HCT116 (cell line): ENCODE results near the gene GALNT11. TPM values are rescaled to one million over a fixed set of nuclear protein-coding genes. Genes with fewer than 3 reads are reported as not detected.

Experiments used
- ATAC-seq: fragments of 200-7000 bp; cut with Tn5 transposase; 2 replicates; pipeline ENCODE4 v1.9.1; 2020; ENCODE audit warnings: mild to moderate bottlenecking, moderate library complexity
- BruUV-seq: library from RNA; stranded (reverse); fragments of 400-500 nt; replicated peaks from 2 replicates; lab custom pipeline; 2021; lab: Mats Ljungman, UMichigan
- CTCF ChIA-PET: fragments of 300-600 bp; sonication (Branson Sonifier 250); formaldehyde crosslinking; loops from one replicate; lab custom pipeline; 2021; ENCODE audit warnings: antibody characterized with exemption; lab: Charles Lee
- POLR2A ChIA-PET: fragments of 300-600, 350-600 bp; sonication (Branson Sonifier 250); formaldehyde crosslinking; loops from one replicate; lab custom pipeline; 2021; ENCODE audit warnings: antibody characterized with exemption; lab: Charles Lee
- RAD21 ChIA-PET, 2 experiments: fragments of 300-600 bp; sonication (Branson Sonifier 250); formaldehyde crosslinking; loops; one replicate each; lab custom pipeline; 2023; ENCODE audit warnings: low total read pairs in 2 of 2; ENCODE audit not compliant: uncharacterized antibody in 2 of 2, unreplicated experiment in 2 of 2, low non-redundant PET in 1 of 2; lab: Charles Lee
- DNase-seq: peaks from one replicate; pipeline ENCODE4 v3.0.0-alpha.2; 2010; ENCODE audit warnings: low read depth, low spot score
- H2AFZ ChIP-seq: fragments of 200-600 bp; shearing (Covaris generic), sonication (generic); 2 replicates; pipeline ENCODE4 v1.6.1; 2017; ENCODE audit warnings: low read depth, mixed run types, mixed read lengths, antibody characterized with exemption, low read length; ENCODE audit not compliant: poor library complexity, severe bottlenecking
- H3K27ac ChIP-seq: 2 replicates; pipeline ENCODE4 v1.5.1; 2012; ENCODE audit warnings: low read depth, low read length
- H3K27me3 ChIP-seq: fragments of 200-600 bp; sonication (generic); 2 replicates; pipeline ENCODE4 v1.6.1; 2016; ENCODE audit warnings: mixed run types, low read length, mixed read lengths; ENCODE audit not compliant: insufficient read depth
- H3K36me3 ChIP-seq, 2 experiments: fragments of 200-500 bp in 1 of 2; fragments of 200-600 bp in 1 of 2; sonication (Bioruptor generic) in 1 of 2; sonication (generic) in 1 of 2; 2 replicates each; pipeline versions ENCODE4 v1.5.1 to v1.6.1; 2014 to 2016; ENCODE audit warnings: low read length in 2 of 2, inconsistent platforms in 1 of 2, mixed read lengths in 1 of 2, mixed run types in 1 of 2; ENCODE audit not compliant: insufficient read depth in 2 of 2, control insufficient read depth in 1 of 2
- H3K4me1 ChIP-seq, 2 experiments: fragments of 200-600 bp in 1 of 2; sonication (generic) in 1 of 2; 2 replicates each; pipeline versions ENCODE4 v1.5.1 to v1.6.1; 2012 to 2017; ENCODE audit warnings: low read length in 2 of 2, inconsistent platforms in 1 of 2, mild to moderate bottlenecking in 1 of 2, mixed read lengths in 1 of 2, mixed run types in 1 of 2, moderate library complexity in 1 of 2; ENCODE audit not compliant: insufficient read depth in 2 of 2, control insufficient read depth in 1 of 2
- H3K4me2 ChIP-seq: fragments of 200-600 bp; sonication (generic); 2 replicates; pipeline ENCODE4 v1.6.1; 2017; ENCODE audit warnings: mixed run types, low read length, mixed read lengths
- H3K4me3 ChIP-seq, 2 experiments: fragments of 200-600 bp in 1 of 2; sonication (generic) in 1 of 2; replicated peaks in 1 of 2; 2 replicates each; pipeline ENCODE4 v1.5.1; 2011 to 2016; ENCODE audit warnings: low read length in 2 of 2, control low read depth in 1 of 2, low read depth in 1 of 2, mild to moderate bottlenecking in 1 of 2, mixed read lengths in 1 of 2, mixed run types in 1 of 2
- H3K79me2 ChIP-seq: fragments of 200-600 bp; sonication (generic); 2 replicates; pipeline ENCODE4 v1.6.1; 2017; ENCODE audit warnings: mild to moderate bottlenecking, mixed run types, low read length, moderate library complexity, mixed read lengths; ENCODE audit not compliant: insufficient read depth
- H3K9ac ChIP-seq: fragments of 200-600 bp; sonication (generic); 2 replicates; pipeline ENCODE4 v1.6.1; 2016; ENCODE audit warnings: low read length, mixed read lengths
- H3K9me2 ChIP-seq: fragments of 200-600 bp; sonication (generic), shearing (Covaris generic); 2 replicates; pipeline ENCODE4 v1.6.1; 2017; ENCODE audit warnings: mixed run types, mild to moderate bottlenecking, moderate library complexity; ENCODE audit not compliant: insufficient read depth
- H3K9me3 ChIP-seq, 2 experiments: fragments of 200-500 bp in 1 of 2; fragments of 200-600 bp in 1 of 2; sonication (Bioruptor generic) in 1 of 2; sonication (generic) in 1 of 2; 2 replicates each; pipeline ENCODE4 v1.6.1; 2014 to 2017; ENCODE audit warnings: low read length in 2 of 2, mixed read lengths in 2 of 2, inconsistent platforms in 1 of 2, low read depth in 1 of 2, mild to moderate bottlenecking in 1 of 2, mixed run types in 1 of 2, moderate library complexity in 1 of 2; ENCODE audit not compliant: control insufficient read depth in 1 of 2, insufficient read depth in 1 of 2
- H4K20me1 ChIP-seq: fragments of 200-600 bp; sonication (generic), shearing (Covaris generic); 2 replicates; pipeline ENCODE4 v1.6.1; 2017; ENCODE audit warnings: mixed run types, mild to moderate bottlenecking, moderate library complexity; ENCODE audit not compliant: insufficient read depth
- CBX3 ChIP-seq: IDR thresholded peaks from 2 replicates; pipeline ENCODE4 v1.6.1; 2012; ENCODE audit warnings: low read depth
- CEBPB ChIP-seq: IDR thresholded peaks from 2 replicates; pipeline ENCODE4 v1.6.1; 2012; ENCODE audit warnings: low read depth
- EGR1 ChIP-seq: IDR thresholded peaks from 2 replicates; pipeline ENCODE4 v1.6.1; 2012; ENCODE audit warnings: low read depth
- FOSL1 ChIP-seq: IDR thresholded peaks from 2 replicates; pipeline ENCODE4 v1.6.1; 2012; ENCODE audit warnings: low read depth
- POLR2AphosphoS5 ChIP-seq: IDR thresholded peaks from 2 replicates; pipeline ENCODE4 v1.6.1; 2011; ENCODE audit warnings: mild to moderate bottlenecking, low read depth, low read length, moderate library complexity
- REST ChIP-seq: IDR thresholded peaks from 2 replicates; pipeline ENCODE4 v1.6.1; 2012; ENCODE audit warnings: low read depth
- SIN3A ChIP-seq: IDR thresholded peaks from 2 replicates; pipeline ENCODE4 v1.6.1; 2012; ENCODE audit warnings: low read depth
- SP1 ChIP-seq: IDR thresholded peaks from 2 replicates; pipeline ENCODE4 v1.6.1; 2012; ENCODE audit warnings: low read depth
- TCF7L2 ChIP-seq: IDR thresholded peaks from 2 replicates; pipeline ENCODE4 v1.7.0; 2011; ENCODE audit warnings: borderline replicate concordance, inconsistent platforms; ENCODE audit not compliant: insufficient read depth, insufficient read length; ENCODE audit errors: extremely low read depth
- ZBTB33 ChIP-seq: IDR thresholded peaks from 2 replicates; pipeline ENCODE4 v1.6.1; 2011; ENCODE audit warnings: mild to moderate bottlenecking, low read length, moderate library complexity; ENCODE audit not compliant: insufficient replicate concordance; ENCODE audit errors: extremely low read depth
- intact Hi-C: fragments of 100-400 bp; cut with micrococcal nuclease; formaldehyde crosslinking; loops from 2 replicates; pipeline ENCODE4 v1.10.0; 2022
- total RNA-seq: library from RNA; stranded (reverse); gene quantifications from one replicate; pipeline ENCODE4 v1.2.1, GENCODE V29; 2021; ENCODE audit not compliant: unreplicated experiment

GALNT11 gene
- total RNA-seq, 1 experiment from 2014 or later, result 28.9 TPM

- no peak for TF ChIP-seq REST
- TF ChIP-seq POLR2AphosphoS5, result no peak
- TF ChIP-seq, all 23 proteins: peak for 0
Measured at GRCh38 chr7:152117356-152117755, 91.9 kb downstream of the GALNT11 start (continued).

GRCh38 chr7:152120210-152120609, 94.7 kb downstream of the GALNT11 start:
- no peak overlapping the region for H2AFZ ChIP-seq
- H3K4me3 ChIP-seq, result no peak overlapping the region
- H3K9me2 ChIP-seq, result no peaks in the 10 kb centered on the region
- intact Hi-C loops, result no loop called here
- POLR2A ChIA-PET, result no interaction called here
- TF ChIP-seq FOSL1, result no peak
- TF ChIP-seq CBX3, result no peak
- TF ChIP-seq EGR1, result no peak
- TF ChIP-seq SP1, result no peak
- TF ChIP-seq CEBPB, result no peak
- no peak for TF ChIP-seq ZBTB33
- no peak for TF ChIP-seq SIN3A
- TF ChIP-seq TCF7L2, result no peak
- H3K27ac ChIP-seq, result no peak overlapping the region
- H4K20me1 ChIP-seq, result no peaks in the 10 kb centered on the region
- no peak for DNase-seq
- no peaks in the 10 kb centered on the region for H3K79me2 ChIP-seq
- CTCF ChIA-PET, result no interaction called here
- H3K9ac ChIP-seq, result no peak overlapping the region
- H3K36me3 ChIP-seq, result peaks cover 24 to 42% of the 10 kb centered on the region in 2 experiments
- no peaks in the 10 kb centered on the region for H3K9me3 ChIP-seq
- RAD21 ChIA-PET, result no interaction called here
- no peak overlapping the region for H3K4me2 ChIP-seq
- no TSS peak for BruUV-seq
- ATAC-seq, result no peak
- no peaks in the 10 kb centered on the region for H3K27me3 ChIP-seq
- H3K4me1 ChIP-seq, result no peaks in the 10 kb centered on the region
